Neuronal stem cell (in vitro differentiated cells): ENCODE data around the gene TRIP12.

ENCODE experiments used
- DNase-seq: peaks from one replicate; pipeline ENCODE4 v3.0.0-alpha.2; 2013; ENCODE audit warnings: low spot score
- H2AFZ ChIP-seq: one replicate; pipeline ENCODE4 v1.6.1; 2013; ENCODE audit warnings: mild to moderate bottlenecking, low read length, inconsistent platforms
- H2AK5ac ChIP-seq: 2 replicates; pipeline ENCODE4 v1.6.1; 2013; ENCODE audit warnings: low read depth, mild to moderate bottlenecking, inconsistent platforms, low read length, moderate library complexity, mixed read lengths
- H2BK120ac ChIP-seq: 2 replicates; pipeline ENCODE4 v1.6.1; 2013; ENCODE audit warnings: low read depth, mild to moderate bottlenecking, inconsistent platforms, low read length, moderate library complexity, mixed read lengths
- H2BK12ac ChIP-seq: one replicate; pipeline ENCODE4 v1.6.1; 2013; ENCODE audit warnings: low read length, inconsistent platforms
- H2BK15ac ChIP-seq: 2 replicates; pipeline ENCODE4 v1.6.1; 2013; ENCODE audit warnings: mild to moderate bottlenecking, low read length, inconsistent platforms, mixed read lengths
- H2BK5ac ChIP-seq: one replicate; pipeline ENCODE4 v1.6.1; 2013; ENCODE audit warnings: inconsistent platforms, mild to moderate bottlenecking, low read length, moderate library complexity
- H3K14ac ChIP-seq: one replicate; pipeline ENCODE4 v1.6.1; 2013; ENCODE audit warnings: low read length, inconsistent platforms
- H3K18ac ChIP-seq: 2 replicates; pipeline ENCODE4 v1.6.1; 2013; ENCODE audit warnings: low read length, inconsistent platforms
- H3K23ac ChIP-seq: 2 replicates; pipeline ENCODE4 v1.6.1; 2013; ENCODE audit warnings: low read depth, mild to moderate bottlenecking, mixed read lengths, low read length, inconsistent platforms; ENCODE audit not compliant: poor library complexity
- H3K27ac ChIP-seq: replicated peaks from 3 replicates; pipeline ENCODE4 v1.5.1; 2013; ENCODE audit warnings: low read length, inconsistent platforms
- H3K27me3 ChIP-seq, 3 experiments: 2 replicates each; pipeline ENCODE4 v1.6.1; 2013; ENCODE audit warnings: low read length in 3 of 3, mild to moderate bottlenecking in 2 of 3, inconsistent platforms in 1 of 3, low read depth in 1 of 3, mixed read lengths in 1 of 3, moderate library complexity in 1 of 3; ENCODE audit not compliant: control insufficient read depth in 3 of 3, insufficient read depth in 3 of 3
- H3K36me3 ChIP-seq, 2 donors: replicated peaks in 1 of 2; 2 replicates each; pipeline ENCODE4 v1.6.1; 2013; ENCODE audit warnings: low read length in 2 of 2; ENCODE audit not compliant: control insufficient read depth in 2 of 2, insufficient read depth in 2 of 2
- H3K4ac ChIP-seq: 2 replicates; pipeline ENCODE4 v1.6.1; 2013; ENCODE audit warnings: inconsistent platforms, mild to moderate bottlenecking, low read length, moderate library complexity
- H3K4me1 ChIP-seq, 2 donors: 1 replicate in 1 of 2; 2 replicates in 1 of 2; pipeline ENCODE4 v1.6.1; 2013; ENCODE audit warnings: low read length in 2 of 2, low read depth in 1 of 2; ENCODE audit not compliant: control insufficient read depth in 2 of 2, insufficient read depth in 1 of 2
- H3K4me2 ChIP-seq: one replicate; pipeline ENCODE4 v1.6.1; 2013; ENCODE audit warnings: mild to moderate bottlenecking, low read length, inconsistent platforms; ENCODE audit not compliant: insufficient read depth, poor library complexity, severe bottlenecking
- H3K4me3 ChIP-seq, 2 donors: 2 replicates each; pipeline ENCODE4 v1.5.1; 2013; ENCODE audit warnings: low read length in 2 of 2, mild to moderate bottlenecking in 2 of 2, inconsistent platforms in 1 of 2, moderate library complexity in 1 of 2
- H3K79me1 ChIP-seq: one replicate; pipeline ENCODE4 v1.6.1; 2013; ENCODE audit warnings: low read depth, mild to moderate bottlenecking, inconsistent platforms, low read length, moderate library complexity
- H3K9ac ChIP-seq: one replicate; pipeline ENCODE4 v1.6.1; 2013; ENCODE audit warnings: mild to moderate bottlenecking, low read depth, low read length, inconsistent platforms; ENCODE audit not compliant: poor library complexity
- H3K9me3 ChIP-seq, 2 donors: replicated peaks in 1 of 2; 2 replicates each; pipeline versions ENCODE3 to v1.6.1; 2013; ENCODE audit warnings: low read length in 2 of 2, mild to moderate bottlenecking in 2 of 2, inconsistent platforms in 1 of 2, low read depth in 1 of 2, mixed read lengths in 1 of 2, moderate library complexity in 1 of 2; ENCODE audit not compliant: control insufficient read depth in 2 of 2, insufficient read depth in 1 of 2
- H4K8ac ChIP-seq: one replicate; pipeline ENCODE4 v1.6.1; 2013; ENCODE audit warnings: low read depth, mild to moderate bottlenecking, inconsistent platforms, low read length, moderate library complexity
- H4K91ac ChIP-seq: one replicate; pipeline ENCODE4 v1.6.1; 2013; ENCODE audit warnings: low read length, low read depth, mild to moderate bottlenecking, inconsistent platforms; ENCODE audit not compliant: poor library complexity
- WGBS, 2 donors: extraction: QIAGEN DNeasy Blood & Tissue Kit; methylation state at CpG; one replicate each; pipeline ENCODE4 v1.1.7; 2013; ENCODE audit warnings: missing lambda C conversion rate in 2 of 2, mixed read lengths in 1 of 2; ENCODE audit not compliant: insufficient read length in 2 of 2, insufficient replicate concordance in 1 of 2; ENCODE audit errors: extremely low coverage in 2 of 2; 5-methylcytosine and 5-hydroxymethylcytosine counted together

TRIP12 gene

DNA sequence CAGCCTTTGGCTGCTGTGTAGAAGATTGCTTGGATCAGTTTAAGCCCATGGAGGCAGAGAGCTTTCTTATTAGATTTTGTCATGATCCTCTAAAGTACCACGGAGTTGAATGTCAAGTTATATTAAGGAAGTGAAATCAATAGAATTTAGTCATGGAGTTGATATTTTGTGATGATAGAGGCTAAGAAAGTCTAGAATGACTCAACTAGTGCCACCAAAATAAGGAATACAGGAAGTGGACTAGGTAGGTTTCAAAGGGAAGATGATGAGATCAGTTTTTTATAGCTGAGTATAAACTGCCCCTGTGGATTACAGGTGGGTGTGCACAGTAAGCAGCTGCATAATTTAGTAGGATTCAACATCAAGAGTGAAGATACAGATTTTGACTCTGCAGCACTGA lies 25.7 kb upstream of the TRIP12 start:
- no peak overlapping the region for H3K23ac ChIP-seq
- H2BK15ac ChIP-seq, result no peak overlapping the region
- H3K4me3 ChIP-seq, result no peak overlapping the region
- no peak overlapping the region for H2BK5ac ChIP-seq
- H2BK12ac ChIP-seq, result no peak overlapping the region
- H3K4ac ChIP-seq, result no peak overlapping the region
- no peaks in the 10 kb centered on the region for H3K79me1 ChIP-seq
- no peak overlapping the region for H3K14ac ChIP-seq
- no peaks in the 10 kb centered on the region for H3K9me3 ChIP-seq
- no peak overlapping the region for H2AFZ ChIP-seq
- H3K9ac ChIP-seq, result no peak overlapping the region
- WGBS, 2 donors, result no CpG with 5 or more reads among the region's 1 CpG
- H3K36me3 ChIP-seq, result no peaks in the 10 kb centered on the region
- no peak for DNase-seq
- H3K4me1 ChIP-seq, result no peaks in the 10 kb centered on the region
- no peaks in the 10 kb centered on the region for H3K27me3 ChIP-seq
- H3K4me2 ChIP-seq, result no peak overlapping the region
- no peak overlapping the region for H4K91ac ChIP-seq
- H3K18ac ChIP-seq, result no peak overlapping the region
- H2AK5ac ChIP-seq, result no peak overlapping the region
- no peak overlapping the region for H4K8ac ChIP-seq
- H3K27ac ChIP-seq, result no peak overlapping the region
- no peak overlapping the region for H2BK120ac ChIP-seq

GRCh38 chr2:229945975-229946374 lies 24.2 kb upstream of the TRIP12 start:
- Histone ChIP-seq H2BK15ac (no peak overlapping the region), H3K27ac (no peak overlapping the region), H3K79me1 (no peaks in the 10 kb centered on the region), H3K14ac (no peak overlapping the region), H3K4me3 (no peak overlapping the region), H2BK12ac (no peak overlapping the region), H3K36me3 (no peaks in the 10 kb centered on the region), H3K4me1 (no peaks in the 10 kb centered on the region), H3K9ac (no peak overlapping the region), H3K4ac (no peak overlapping the region), H3K4me2 (no peak overlapping the region), H3K23ac (no peak overlapping the region), H3K9me3 (no peaks in the 10 kb centered on the region), H2AFZ (no peak overlapping the region), H4K91ac (no peak overlapping the region), H2BK120ac (no peak overlapping the region), H2AK5ac (no peak overlapping the region), H3K27me3 (no peaks in the 10 kb centered on the region), H3K18ac (no peak overlapping the region), H2BK5ac (no peak overlapping the region), H4K8ac (no peak overlapping the region)
- WGBS, 2 donors, result no CpG with 5 or more reads among the region's 8 CpGs
- no peak for DNase-seq

- Histone ChIP-seq H2BK5ac (no peak overlapping the region), H4K8ac (no peak overlapping the region), H3K4me3 (no peak overlapping the region), H3K9me3 (no peaks in the 10 kb centered on the region), H3K9ac (no peak overlapping the region), H3K18ac (no peak overlapping the region), H2BK12ac (no peak overlapping the region), H2BK120ac (no peak overlapping the region), H2BK15ac (no peak overlapping the region), H3K36me3 (no peaks in the 10 kb centered on the region), H3K79me1 (no peaks in the 10 kb centered on the region), H3K4ac (no peak overlapping the region), H3K23ac (no peak overlapping the region), H4K91ac (no peak overlapping the region), H2AFZ (peak overlapping the region; percentile 51), H3K27ac (no peak overlapping the region), H3K4me1 (no peaks in the 10 kb centered on the region), H3K27me3 (no peaks in the 10 kb centered on the region), H3K14ac (no peak overlapping the region), H2AK5ac (no peak overlapping the region), H3K4me2 (no peak overlapping the region)
- DNase-seq, result no peak
- WGBS, 2 donors, result no CpG with 5 or more reads among the region's 5 CpGs
These were observed 22.1 kb upstream of the TRIP12 start for GRCh38 chr2:229943770-229944449.

- Histone ChIP-seq H3K27ac (no peak overlapping the region), H3K79me1 (no peaks in the 10 kb centered on the region), H2BK12ac (no peak overlapping the region), H3K14ac (no peak overlapping the region), H3K4me1 (no peaks in the 10 kb centered on the region), H2AK5ac (no peak overlapping the region), H4K8ac (no peak overlapping the region), H3K4me2 (no peak overlapping the region), H3K4me3 (no peak overlapping the region), H2AFZ (no peak overlapping the region), H3K36me3 (no peaks in the 10 kb centered on the region), H3K23ac (no peak overlapping the region), H2BK15ac (no peak overlapping the region), H3K9me3 (no peaks in the 10 kb centered on the region), H3K18ac (no peak overlapping the region), H2BK120ac (no peak overlapping the region), H3K9ac (no peak overlapping the region), H3K27me3 (no peaks in the 10 kb centered on the region), H4K91ac (no peak overlapping the region), H3K4ac (no peak overlapping the region), H2BK5ac (no peak overlapping the region)
- no peak for DNase-seq
- WGBS, 2 donors, result no CpG with 5 or more reads among the region's 2 CpGs
These were observed 21.4 kb upstream of the TRIP12 start for GRCh38 chr2:229943171-229943570.
